Measurements from ENCODE around the gene MAP4K2.
A peak's percentile ranks its signal among the peaks of the same experiment; 100 is the strongest.

The MAP4K2 gene

DNA sequence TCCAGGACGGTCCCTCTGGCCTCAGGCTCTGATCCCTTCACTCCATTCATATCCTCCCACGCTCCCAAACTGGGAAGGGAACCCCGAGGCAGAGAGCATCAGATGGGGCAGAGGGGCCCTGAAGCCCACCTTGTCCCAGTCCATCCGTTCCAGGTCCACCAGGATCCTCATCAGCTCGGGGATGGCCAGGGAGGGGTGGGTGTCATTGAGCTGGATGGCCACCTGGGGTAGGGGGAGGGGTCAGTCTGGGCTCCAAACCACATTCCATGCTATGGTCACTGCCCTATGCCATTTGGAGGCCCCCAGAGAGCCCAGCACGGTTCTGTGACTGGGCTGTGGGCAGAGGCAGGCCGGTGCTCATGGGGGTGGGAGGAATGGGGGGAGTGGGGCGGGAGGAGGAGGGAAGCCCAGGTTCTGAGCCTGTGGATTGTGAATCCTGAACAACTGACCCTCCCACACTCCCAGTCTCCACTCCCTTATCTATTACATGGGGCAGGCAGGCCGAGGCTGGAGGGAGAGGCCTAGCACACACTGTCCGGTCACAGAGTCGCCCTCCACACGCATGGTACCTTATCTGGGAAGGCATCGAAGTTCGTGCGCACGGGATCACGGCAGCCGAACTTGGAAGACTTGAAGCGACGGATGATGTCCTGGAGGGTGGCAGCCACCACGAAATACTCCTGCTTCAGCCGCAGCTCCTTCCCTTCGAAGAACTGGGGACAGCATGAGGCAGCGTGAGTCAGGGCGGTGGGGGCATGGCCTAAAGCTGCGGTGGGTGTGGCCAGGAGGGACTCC is 48.7 kb downstream of the MAP4K2 start:
- DNase-seq (ENCODE audit: low spot score): no peak

DNA sequence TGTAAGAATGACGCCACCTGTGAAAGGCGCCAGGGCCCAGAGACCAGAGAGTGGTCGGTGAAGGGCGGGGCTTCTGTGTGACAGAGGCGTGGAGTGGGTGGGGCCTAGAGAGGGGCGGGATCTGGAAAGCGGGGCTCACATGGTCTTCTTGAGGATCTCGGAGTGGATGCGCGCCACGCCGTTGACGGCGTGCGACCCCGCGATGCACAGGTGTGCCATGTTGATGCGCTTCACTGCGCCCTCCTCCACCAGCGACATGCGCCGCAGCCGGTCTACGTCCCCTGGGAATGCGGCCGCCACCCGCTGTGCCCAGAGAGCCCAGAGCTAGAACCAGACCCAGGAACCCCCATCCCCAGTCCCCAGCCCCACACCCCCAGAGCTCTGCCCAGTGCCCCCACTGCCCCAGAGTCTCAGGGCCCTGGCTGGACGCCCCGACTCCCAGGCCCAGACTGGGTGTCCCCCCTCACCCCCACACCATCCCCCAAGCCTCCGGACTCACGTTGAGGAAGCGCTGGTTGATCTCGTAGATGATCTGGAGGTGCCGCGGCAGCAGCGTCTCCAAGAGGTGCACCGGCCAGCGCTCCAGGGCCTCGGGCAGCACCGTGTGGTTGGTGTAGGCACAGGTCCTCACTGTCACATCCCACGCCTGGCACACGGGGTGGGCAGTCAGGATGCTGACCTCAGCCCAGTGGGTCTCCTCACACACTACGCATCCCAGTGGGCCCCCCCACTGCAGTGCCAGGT is 49.5 kb downstream of the MAP4K2 start:
- no peak for DNase-seq (ENCODE audit: low spot score)

DNA sequence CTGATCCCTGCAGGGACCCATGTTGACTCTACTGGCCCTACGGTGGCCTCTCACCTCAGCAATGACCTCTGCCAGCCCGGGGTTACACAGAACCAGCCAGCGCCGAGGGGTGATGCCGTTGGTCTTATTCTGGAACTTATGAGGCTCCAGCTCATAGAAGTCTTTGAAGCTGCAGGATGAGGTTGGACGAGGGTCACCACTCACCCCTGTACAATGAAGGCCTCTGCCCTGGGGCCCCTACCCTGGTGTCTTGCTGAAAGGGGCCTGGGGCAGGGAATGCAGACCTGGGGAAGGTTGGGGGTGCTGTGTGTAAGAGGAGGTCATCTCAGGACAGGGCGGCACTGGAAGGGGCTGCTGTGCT is 50.0 kb downstream of the MAP4K2 start:
- DNase-seq (ENCODE audit: low spot score): no peak

DNA sequence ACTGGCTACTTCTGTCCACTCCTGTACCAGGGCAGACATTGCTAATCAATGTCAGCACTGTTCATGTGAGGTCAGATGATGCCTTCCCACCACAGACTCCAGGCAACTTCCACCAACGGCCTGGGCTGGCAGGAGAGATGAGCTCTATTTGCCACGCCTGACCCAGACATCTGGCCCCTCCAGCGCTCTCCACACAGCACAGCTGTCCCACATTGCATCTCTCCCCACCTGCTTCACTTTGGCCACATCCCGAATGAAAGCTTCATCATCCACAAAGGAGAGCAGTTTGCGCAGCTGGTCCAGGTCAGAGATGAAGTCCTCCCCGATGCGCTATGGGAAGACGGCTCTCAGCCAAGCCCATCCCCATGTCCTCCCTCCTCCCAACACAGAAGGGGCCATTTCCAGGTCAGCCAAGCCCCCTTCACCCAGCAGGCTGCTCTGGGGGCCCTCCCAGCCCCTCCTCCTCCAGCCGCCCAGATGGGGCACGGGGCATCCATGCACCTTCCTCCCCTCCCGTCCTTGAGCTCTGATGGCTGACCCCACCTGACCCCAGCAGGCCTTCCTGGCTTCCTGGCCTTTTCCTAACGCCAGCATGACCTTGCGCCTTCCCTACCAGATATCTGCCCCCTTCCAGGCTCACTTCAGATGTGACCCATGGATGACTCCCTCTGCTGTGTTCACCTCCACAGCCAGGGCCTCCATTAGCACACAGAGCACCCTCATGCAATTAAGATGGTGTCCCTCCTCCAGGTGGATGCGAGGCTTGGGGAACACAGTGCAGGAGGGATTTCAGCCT is 50.6 kb downstream of the MAP4K2 start:
- no peak for DNase-seq (ENCODE audit: low spot score)

DNA sequence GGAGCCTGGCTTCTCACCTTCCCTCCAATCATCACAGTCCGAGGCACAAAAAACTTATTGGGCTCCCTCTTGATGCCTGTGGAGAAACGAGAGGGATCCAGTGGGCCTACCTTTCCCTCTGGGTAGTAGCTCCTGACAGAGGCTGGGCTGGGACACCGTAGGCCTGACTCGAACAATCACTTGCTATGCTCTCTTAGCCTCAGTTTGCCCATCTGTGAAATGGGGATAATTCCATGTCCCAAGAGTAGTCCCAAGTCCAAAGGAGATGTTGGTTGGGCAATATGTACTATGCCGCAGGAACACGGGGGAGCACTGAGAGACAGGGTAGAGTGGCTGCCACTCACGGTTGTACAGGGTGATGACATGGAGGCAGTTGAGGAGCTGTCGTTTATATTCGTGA is 51.4 kb downstream of the MAP4K2 start:
- DNase-seq (ENCODE audit: low spot score): no peak

DNA sequence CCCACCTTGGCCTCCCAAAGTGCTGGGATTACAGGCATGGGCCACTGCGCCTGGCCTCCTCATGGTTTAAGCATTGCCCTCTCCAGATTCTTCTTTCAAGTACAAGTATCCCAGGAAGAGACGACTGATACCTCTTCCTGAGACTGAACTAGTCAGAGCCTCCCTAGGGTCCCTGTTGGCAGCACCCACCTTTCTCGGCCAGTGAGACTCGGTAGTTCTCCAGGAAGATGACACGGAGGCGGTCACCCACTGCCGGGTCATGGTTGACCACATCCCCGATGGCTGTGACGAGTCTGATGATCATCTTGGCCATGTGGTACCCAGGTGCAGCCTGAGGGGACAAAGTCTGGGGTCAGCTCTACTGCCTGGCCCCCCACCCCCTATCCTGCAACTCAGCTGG is 51.9 kb downstream of the MAP4K2 start:
- no peak for DNase-seq (ENCODE audit: low spot score)

DNA sequence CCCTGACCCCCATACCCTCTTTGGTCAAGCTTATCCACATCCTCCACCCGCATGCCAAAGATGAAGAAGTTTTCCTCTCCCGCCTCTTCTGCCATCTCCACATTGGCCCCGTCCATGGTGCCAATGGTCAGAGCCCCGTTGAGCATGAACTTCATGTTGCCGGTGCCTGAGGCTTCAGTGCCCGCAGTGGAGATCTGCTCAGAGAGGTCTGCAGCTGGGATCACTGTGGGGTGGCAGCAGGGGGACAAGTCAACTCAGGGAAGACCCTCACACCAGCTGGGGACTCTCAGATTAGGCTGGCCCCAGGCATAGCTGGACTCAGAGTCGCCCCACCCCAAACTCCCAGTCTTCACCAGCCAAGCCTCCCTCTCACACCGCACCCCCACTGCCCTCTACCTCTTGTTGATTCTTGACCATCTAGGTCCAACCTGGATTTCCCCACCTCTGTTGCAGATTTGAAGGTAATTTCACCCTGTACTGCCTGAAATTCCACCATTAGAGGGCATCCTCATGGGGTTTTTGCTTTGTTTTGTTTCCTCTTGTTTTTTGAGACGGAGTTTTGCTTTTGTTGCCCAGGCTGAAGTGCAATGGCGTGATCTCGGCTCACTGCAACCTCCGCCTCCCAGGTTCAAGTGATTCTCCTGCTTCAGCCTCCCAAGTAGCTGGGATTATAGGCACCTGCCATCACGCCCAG is 52.5 kb downstream of the MAP4K2 start:
- no peak for DNase-seq (ENCODE audit: low spot score)

DNA sequence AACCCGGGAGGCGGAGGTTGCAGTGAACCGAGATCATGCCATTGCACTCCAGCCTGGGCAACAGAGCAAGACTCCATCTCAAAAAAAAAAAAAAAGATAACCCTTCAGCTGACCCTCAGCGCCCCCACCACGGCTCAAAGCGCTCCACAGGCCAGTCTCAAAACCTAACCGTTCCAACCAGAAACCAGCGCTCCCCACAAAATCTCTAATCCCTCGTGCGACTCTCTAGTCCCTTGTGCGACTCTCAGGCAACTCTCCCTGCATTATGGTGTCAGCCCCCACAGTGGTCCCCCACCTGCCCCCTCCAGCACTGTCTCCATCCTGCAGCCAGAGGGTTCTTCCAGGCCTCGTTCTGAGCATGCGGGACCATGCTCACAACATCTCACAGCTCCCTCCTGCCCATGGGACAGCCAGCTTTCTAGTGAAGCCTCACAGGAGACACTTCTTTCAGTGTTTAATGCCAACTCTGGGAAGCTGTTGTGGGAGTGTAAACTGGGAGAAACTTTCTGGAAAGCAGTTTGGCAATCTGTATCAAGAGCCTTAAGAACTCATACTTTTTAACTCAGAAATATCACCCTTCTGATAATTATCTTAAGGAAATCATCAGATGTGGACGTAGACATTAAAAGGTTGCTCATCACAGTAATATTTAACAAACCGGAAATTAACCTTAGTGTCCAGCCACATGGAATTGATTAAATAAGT is 54.9 kb downstream of the MAP4K2 start:
- DNase-seq (ENCODE audit: low spot score): no peak

DNA sequence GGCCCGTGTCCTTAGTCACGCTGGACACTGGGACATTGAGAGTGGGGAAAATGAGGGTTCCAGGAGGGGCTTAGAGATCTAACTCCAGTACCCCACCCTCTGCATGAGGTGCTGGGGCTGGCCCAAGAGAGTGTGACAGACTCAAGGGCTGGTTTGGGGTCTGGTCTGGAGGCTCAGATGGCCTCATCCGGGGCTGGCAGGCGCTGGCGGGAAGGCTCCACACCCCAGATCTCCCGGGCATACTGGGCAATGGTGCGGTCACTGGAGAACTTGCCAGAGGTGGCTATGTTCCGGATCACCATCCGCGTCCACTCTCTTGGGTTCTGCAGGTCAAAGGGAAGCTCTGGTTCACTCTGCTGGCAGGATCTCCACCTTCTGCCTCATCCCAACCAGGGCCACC is 56.5 kb downstream of the MAP4K2 start:
- DNase-seq (ENCODE audit: low spot score): no peak

DNA sequence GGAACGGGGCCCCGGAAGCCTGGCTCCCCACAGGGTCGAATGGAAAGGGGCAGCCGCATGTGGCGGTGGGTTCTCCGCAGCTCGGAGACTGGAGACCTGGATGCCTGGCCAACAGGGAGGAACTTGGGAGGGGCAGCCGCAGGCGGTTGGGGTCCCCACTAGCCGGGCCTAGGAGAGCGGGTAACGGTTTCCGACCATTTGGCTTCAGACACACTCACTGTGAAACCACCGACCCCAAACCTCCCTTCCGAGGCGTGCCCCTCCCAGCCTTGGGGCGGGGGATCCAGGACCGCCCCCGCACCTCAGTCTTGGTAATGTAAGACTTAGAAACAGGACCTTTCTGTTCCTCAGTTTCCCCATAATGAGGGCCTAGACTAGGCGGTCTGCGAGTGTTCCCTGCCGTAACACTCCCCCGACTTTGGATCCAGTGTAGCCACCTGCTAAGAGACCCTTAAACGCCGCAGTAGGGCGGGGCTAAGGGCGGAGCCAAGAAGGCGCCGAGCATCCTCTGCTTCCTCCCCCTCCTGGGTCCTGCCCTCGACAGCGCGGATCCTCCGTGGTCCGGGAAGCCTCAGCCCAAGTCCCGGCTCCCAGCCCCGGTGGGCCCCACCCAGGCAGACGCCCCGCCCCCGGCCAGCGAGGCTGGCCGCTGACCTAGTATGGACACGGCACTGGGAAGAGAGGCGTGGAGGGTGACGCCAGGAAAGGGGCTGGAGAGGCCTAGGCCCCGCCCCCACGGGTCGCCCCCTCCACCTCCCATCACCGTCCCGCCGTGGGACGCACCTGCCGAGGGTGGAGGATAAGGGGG is 57.3 kb downstream of the MAP4K2 start:
- no peak for DNase-seq (ENCODE audit: low spot score)

DNA sequence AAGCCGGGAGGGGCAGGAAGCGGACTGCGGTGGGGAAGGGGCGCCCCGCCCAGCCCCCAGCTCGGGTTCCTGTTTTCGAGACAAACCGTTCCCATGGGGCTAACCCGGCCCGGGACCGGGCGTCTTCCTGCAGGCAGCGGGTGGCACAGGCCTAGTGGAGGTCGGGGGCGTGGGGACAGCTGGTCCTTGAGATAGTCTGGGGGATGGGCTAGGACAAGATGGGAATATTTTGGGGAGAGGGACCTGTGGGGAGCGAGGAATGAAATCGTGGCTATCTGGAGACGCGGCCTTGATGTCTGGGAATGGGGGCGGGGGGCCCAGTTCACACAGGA is 57.9 kb downstream of the MAP4K2 start:
- no peak for DNase-seq (ENCODE audit: low spot score)

DNA sequence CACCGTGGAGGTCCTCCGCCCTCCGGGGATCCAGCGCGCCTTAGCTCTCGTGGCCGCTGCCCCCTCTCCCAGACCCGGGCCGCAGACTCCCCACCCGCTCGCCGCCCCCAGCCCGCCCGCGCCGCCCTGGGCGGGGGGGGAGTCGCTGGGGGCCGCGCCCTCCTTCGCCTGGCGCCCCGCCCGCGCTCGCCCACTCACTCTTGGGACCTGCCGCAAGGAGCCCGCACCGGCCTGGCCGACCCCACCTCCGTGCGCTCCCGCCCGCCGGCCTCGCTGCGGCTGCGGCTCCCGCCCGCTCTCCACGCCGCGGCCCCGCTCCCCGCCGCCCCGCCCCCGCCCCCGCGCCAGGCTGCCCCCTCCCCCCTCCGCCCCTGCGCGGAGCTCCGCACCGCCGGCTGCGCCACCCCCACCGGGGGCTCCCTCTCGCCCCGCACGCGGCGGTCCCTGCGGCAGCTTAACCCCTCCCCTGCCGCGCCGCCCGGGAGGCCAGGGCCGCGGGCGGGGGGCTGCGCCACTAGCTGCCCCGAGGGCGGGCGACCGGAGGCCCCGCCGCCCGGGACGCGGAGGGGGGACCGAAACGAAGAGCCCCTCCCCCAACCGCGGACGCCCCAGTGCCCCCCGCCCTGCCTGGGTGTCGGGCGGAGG is 58.3 kb downstream of the MAP4K2 start:
- DNase-seq (ENCODE audit: low spot score): no peak

DNA sequence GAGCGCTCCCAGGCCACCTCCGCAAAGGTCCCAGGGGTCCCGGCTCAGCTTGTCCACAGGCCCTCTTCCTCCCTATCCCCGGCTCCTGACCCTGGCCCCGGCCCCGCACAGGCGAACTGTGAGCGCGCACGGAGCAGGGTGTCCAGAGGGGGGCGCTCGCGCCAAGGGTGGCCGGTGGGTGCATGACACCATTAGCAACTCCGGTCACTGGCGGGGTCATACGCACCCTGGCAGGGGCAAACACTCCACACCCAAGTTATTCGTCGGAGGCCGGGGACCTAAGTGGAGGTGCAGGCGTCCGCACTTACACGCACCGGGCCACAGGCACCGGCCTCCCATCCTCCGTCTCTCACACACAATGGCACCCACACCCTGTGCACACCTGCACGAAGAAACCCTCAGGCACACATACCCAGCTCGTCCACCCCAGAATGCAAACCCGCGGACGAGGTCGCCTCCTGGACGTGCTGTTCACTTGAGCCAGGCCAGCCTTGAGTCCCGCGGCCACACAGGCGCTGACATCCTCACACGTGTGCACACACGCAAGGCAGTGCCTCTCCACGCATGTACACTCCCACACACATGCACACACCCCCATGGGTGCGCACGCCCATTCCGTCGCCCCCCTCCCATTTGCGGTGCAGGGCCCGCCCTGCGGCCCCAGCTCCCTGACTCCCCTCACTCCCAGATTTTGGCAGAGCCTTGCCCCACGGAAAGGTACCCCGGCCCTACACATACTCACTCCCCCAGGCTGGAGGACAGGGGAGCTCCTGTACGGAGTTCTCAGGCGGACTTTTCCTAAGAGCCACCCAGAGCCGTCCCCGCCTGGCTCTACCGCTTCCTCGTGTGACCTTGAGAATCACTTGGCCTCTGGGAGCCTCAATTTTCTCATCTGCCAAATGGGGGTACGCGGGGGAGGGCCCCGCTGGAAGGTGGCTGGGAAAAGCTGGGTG is 59.1 kb downstream of the MAP4K2 start, which contains the start of gene RASGRP2:
TSS of gene RASGRP2 (minus strand) at position 552 of the 953 bp plus-strand sequence. CDS start 1,276 bp downstream, outside the sequence.
- no peak for DNase-seq (ENCODE audit: low spot score)

DNA sequence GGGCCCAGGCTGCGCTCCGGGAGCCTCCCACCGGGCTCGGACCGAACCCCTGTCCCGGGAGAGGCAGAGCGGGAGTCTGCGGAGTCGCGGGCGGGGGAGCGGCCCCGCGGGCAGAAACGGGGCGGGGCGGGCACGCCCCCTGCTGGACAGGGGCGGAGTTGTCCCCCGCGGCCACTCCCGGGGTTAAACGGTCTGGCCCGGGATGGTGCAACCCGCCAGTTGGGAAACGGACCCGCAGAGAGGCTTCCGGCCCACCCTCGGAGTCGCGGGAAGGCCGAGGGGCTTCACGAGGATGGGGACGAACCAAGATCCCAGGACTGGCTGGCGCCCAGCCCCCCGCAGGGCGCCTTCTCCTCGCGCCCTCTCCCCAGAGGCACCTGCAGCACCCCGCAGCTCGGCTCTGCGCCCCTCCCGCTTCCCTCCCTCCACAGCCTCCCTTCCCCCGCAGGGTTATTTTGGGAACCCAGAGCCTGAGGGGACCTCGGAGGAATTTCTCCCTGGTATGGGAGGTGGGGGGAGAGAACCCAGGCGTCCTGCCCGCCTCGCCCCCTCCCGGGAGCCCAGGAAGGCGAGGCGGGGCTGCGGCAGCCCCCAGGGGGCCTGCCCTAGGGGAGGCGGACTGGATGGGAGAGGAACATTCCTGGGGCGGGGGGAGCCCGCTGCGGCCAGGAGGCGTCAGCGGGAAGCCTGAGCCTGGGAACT is 60.0 kb downstream of the MAP4K2 start:
- DNase-seq (ENCODE audit: low spot score): peak; percentile 58

DNA sequence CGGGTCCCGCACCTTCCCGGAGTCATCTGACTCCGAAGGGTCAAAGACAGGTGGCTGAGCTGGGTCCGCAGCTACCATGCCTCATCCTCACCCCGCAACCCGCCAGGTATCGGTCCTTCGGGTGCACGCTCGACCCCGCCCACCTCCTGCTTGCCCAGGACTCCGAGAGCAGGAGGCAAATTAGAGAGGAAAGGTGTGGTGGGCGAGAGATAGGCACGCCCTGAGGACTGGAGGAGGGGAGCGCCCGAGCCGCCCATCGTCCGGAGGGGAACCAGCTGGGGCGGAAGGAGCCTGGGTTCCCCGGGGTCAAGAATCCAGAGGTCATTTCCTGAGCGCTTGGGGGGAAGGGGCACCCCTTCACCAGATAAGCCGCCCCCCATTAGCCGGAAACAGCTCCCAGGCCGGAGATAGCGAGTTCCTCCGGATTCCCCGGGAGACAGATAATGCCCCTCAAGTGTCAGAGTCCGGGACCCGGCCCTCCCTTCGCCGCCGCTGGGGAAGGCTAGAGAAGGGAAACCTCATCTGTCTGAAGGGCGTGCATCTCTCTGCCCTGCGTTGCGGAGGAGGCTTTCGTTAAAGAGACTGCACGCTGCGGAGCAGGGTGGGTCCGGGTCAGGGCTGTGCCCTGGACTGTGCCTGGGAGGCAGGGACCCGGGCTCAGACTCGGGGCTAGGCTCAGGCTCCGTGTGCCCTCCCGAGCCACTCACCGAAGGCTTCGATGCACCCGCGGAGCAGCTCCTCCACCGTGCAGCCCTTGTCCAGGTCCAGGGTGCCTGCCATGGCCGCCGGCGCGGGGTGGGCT is 60.7 kb downstream of the MAP4K2 start:
- no peak for DNase-seq (ENCODE audit: low spot score)

DNA sequence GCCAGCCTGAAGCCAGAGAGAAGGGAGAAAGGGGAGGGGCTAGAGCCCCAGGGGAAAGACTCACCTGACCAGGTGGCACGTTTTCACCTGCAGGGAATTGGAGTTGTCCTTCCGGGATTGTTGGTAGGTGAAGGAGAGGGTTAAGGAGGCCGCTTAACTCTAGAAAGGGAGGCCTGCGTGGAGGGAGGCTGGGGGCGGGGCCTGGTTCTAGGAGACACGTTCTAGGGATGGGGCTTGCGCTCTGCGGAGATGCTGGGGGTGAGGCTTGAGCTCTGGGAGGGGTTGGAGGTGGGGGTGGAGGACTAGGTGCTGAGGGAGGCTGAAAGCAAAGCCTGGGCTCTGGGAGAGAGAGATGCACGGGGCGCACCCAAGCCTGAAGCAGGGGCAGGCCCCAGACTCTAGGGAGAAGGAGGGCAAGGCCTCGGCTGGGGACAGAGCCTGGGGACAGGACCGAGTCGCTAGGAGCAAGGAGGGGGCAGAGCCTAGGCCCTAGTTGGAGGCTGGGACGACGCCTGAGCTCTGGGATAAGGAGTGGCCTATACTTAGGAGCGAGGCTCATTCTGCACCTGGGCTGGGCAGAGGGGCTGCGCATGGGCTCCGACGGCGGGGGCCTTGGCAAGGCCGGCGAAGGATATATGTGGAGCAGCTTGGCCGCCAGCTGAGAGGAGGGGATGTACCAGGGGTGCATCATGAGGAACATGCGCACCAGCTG is 61.5 kb downstream of the MAP4K2 start:
- DNase-seq (ENCODE audit: low spot score): no peak

DNA sequence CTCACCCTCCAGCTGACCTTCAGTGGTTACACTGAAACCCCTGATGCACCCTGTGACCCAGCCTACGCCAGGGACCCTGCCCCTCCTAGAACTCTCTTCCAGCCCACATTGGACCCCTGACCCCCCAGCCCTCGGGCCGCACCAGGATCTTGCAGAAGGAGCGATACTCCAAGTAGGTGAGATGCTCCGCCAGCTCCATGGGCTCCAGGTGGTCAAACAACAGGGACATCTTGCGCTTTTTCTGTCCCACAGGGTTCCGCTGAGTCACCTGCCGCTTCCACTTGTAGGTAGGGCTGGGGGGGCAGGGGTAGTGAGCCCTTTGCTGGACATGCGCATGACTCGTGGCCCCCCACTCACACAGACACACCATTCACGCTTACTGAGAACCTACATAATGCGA is 63.1 kb downstream of the MAP4K2 start:
- DNase-seq (ENCODE audit: low spot score): no peak
